A549 (cell line): Measurements from ENCODE around the gene PLD5. TPM values are rescaled to one million over a fixed set of nuclear protein-coding genes. Genes with fewer than 3 reads are reported as not detected.

Experiments used
- ATAC-seq, 2 experiments: fragments of 200-7000 bp in 1 of 2; fragments of >200 bp in 1 of 2; cut with Nextera tagmentation in 1 of 2; cut with Tn5 transposase in 1 of 2; 3 replicates each; pipeline versions ENCODE4 v1.8.0 to v1.9.1; 2018 to 2020; ENCODE audit warnings: mild to moderate bottlenecking in 1 of 2, moderate library complexity in 1 of 2
- CTCF ChIA-PET: fragments of 300-600 bp; sonication (Branson Sonifier 250); formaldehyde crosslinking; extraction: SDS; loops from one replicate; lab custom pipeline; 2021; ENCODE audit warnings: antibody characterized with exemption, inconsistent platforms; lab: Yijun Ruan, JAX
- POLR2A ChIA-PET: fragments of 350-600 bp; formaldehyde crosslinking; extraction: SDS; loops from one replicate; lab custom pipeline; 2021; ENCODE audit warnings: antibody characterized with exemption, inconsistent platforms; lab: Yijun Ruan, JAX
- DNase-seq, 2 experiments: peaks; one replicate each; pipeline versions ENCODE4 v3.0.0 to v3.0.0-alpha.2; 2011 to 2016; ENCODE audit warnings: low read depth in 1 of 2, low spot score in 1 of 2
- FAIRE-seq: peaks from 2 replicates; lab custom pipeline; 2011; peaks lifted over from hg19 to GRCh38; lab: Jason Lieb, UNC
- H3K27ac ChIP-seq, 2 experiments: fragments of >200 bp; sonication (Bioruptor Twin); formaldehyde crosslinking; 3 replicates each; pipeline ENCODE4 v1.5.1; 2016 to 2017
- H3K4me1 ChIP-seq: fragments of >200 bp; sonication (Bioruptor Twin); formaldehyde crosslinking; 3 replicates; pipeline ENCODE4 v1.6.1; 2016
- H3K4me2 ChIP-seq: fragments of >200 bp; sonication (Bioruptor Twin); formaldehyde crosslinking; 3 replicates; pipeline ENCODE4 v1.6.1; 2016
- H3K4me3 ChIP-seq: fragments of >200 bp; sonication (Bioruptor Twin); formaldehyde crosslinking; 3 replicates; pipeline ENCODE4 v1.5.1; 2016
- H3K9me3 ChIP-seq: fragments of >200 bp; sonication (Bioruptor Twin); formaldehyde crosslinking; 3 replicates; pipeline ENCODE4 v1.6.1; 2016
- BCL3 ChIP-seq: fragments of >200 bp; sonication (Bioruptor Twin); formaldehyde crosslinking; IDR thresholded peaks from 3 replicates; pipeline ENCODE4 v1.6.1; 2016
- BHLHE40 ChIP-seq: IDR thresholded peaks from 2 replicates; pipeline ENCODE4 v1.6.1; 2012; ENCODE audit warnings: low read depth, low read length, inconsistent platforms
- CBX8 ChIP-seq: fragments of 200-600 bp; sonication (generic); IDR thresholded peaks from 2 replicates; pipeline ENCODE4 v1.6.1; 2016
- CEBPB ChIP-seq, 2 experiments: fragments of >200 bp in 1 of 2; sonication (Bioruptor Twin) in 1 of 2; formaldehyde crosslinking in 1 of 2; IDR thresholded peaks; 2 replicates each; pipeline ENCODE4 v1.6.1; 2012 to 2016
- CHD4 ChIP-seq: fragments of 200-600 bp; sonication (generic); IDR thresholded peaks from 2 replicates; pipeline ENCODE4 v1.6.1; 2016; ENCODE audit warnings: antibody characterized with exemption, mild to moderate bottlenecking, borderline replicate concordance
- FOSB ChIP-seq: fragments of 250-450 bp; sonication (Bioruptor Pico); IDR thresholded peaks from 2 replicates; pipeline ENCODE4 v1.5.0; 2020; ENCODE audit warnings: mild to moderate bottlenecking, moderate library complexity
- FOXS1 ChIP-seq: fragments of 250-450 bp; sonication (Bioruptor Pico); IDR thresholded peaks from 2 replicates; pipeline ENCODE4 v1.5.0; 2020; ENCODE audit warnings: mild to moderate bottlenecking, moderate library complexity
- HDAC2 ChIP-seq: fragments of 200-600 bp; sonication (generic); IDR thresholded peaks from 2 replicates; pipeline ENCODE4 v1.6.1; 2016
- HMGXB4 ChIP-seq: fragments of 250-450 bp; sonication (Bioruptor Pico); IDR thresholded peaks from 2 replicates; pipeline ENCODE4 v1.5.0; 2021; ENCODE audit warnings: mild to moderate bottlenecking, moderate library complexity, borderline replicate concordance
- HOXB5 ChIP-seq: fragments of 250-450 bp; sonication (Bioruptor Pico); IDR thresholded peaks from 2 replicates; pipeline ENCODE4 v1.5.0; 2020; ENCODE audit warnings: mild to moderate bottlenecking, moderate library complexity
- JUN ChIP-seq, 2 experiments: fragments of >200 bp; sonication (Bioruptor Twin); formaldehyde crosslinking; IDR thresholded peaks; 2 replicates in 1 of 2; 3 replicates in 1 of 2; pipeline ENCODE4 v1.6.1; 2016 to 2017
- KDM5A ChIP-seq: fragments of 200-600 bp; sonication (generic); IDR thresholded peaks from 2 replicates; pipeline ENCODE4 v1.6.1; 2016; ENCODE audit warnings: antibody characterized with exemption, mild to moderate bottlenecking
- MAX ChIP-seq: IDR thresholded peaks from 2 replicates; pipeline ENCODE4 v1.6.1; 2012
- NR3C1 ChIP-seq: fragments of >200 bp; sonication (Bioruptor Twin); formaldehyde crosslinking; IDR thresholded peaks from 3 replicates; pipeline ENCODE4 v1.6.1; 2017
- POLR2A ChIP-seq: IDR thresholded peaks from 2 replicates; pipeline ENCODE4 v1.6.1; 2012; ENCODE audit warnings: mild to moderate bottlenecking, low read length
- RAD21 ChIP-seq, 2 experiments: fragments of >200 bp in 1 of 2; sonication (Bioruptor Twin) in 1 of 2; formaldehyde crosslinking in 1 of 2; IDR thresholded peaks in 1 of 2; conservative IDR thresholded peaks in 1 of 2; 2 replicates in 1 of 2; 3 replicates in 1 of 2; pipeline ENCODE4 v1.6.1; 2012 to 2018; ENCODE audit warnings: inconsistent platforms in 1 of 2
- RARB ChIP-seq: fragments of 250-450 bp; sonication (Bioruptor Pico); IDR thresholded peaks from 2 replicates; pipeline ENCODE4 v1.8.0; 2021; ENCODE audit warnings: mild to moderate bottlenecking, moderate library complexity
- RCOR1 ChIP-seq: fragments of 150-350 bp; IDR thresholded peaks from 2 replicates; pipeline ENCODE4 v1.6.1; 2014; ENCODE audit warnings: antibody characterized with exemption, low read length, low read depth
- SREBF2 ChIP-seq: fragments of 450-650 bp; IDR thresholded peaks from 2 replicates; pipeline ENCODE4 v1.6.1; 2014; ENCODE audit warnings: mild to moderate bottlenecking, moderate library complexity
- TFCP2L1 ChIP-seq: fragments of 250-450 bp; sonication (Bioruptor Pico); IDR thresholded peaks from 2 replicates; pipeline ENCODE4 v1.5.0; 2021; ENCODE audit warnings: mild to moderate bottlenecking
- ZNF302 ChIP-seq: fragments of 250-450 bp; sonication (Bioruptor Pico); IDR thresholded peaks from 2 replicates; pipeline ENCODE4 v1.9.0; 2021; ENCODE audit warnings: inconsistent platforms, mild to moderate bottlenecking, moderate library complexity
- WGBS: methylation state at CpG from one replicate; pipeline ENCODE4 v1.1.6; 2017; ENCODE audit errors: missing lambda C conversion rate; 5-methylcytosine and 5-hydroxymethylcytosine counted together
- polyA plus RNA-seq, 4 experiments: library from polyadenylated mRNA; depleted of rRNA in 3 of 4; stranded (reverse); fragments of >200 nt; fragmentation: RNase III in 1 of 4; extraction: RNeasy Plus Mini Kit Qiagen cat#74134 plus additional on column Dnase treatment in 1 of 4; gene quantifications; 2 replicates in 3 of 4; 3 replicates in 1 of 4; pipeline ENCODE4 v1.2.3, GENCODE V29; 2011 to 2017
- TF ChIP-seq, protein P1 (sequence below): fragments of >200 bp; sonication (Bioruptor Twin); formaldehyde crosslinking; IDR thresholded peaks from 3 replicates; pipeline ENCODE4 v1.5.1; 2016
- TF ChIP-seq, protein P2 (sequence below): fragments of 200-600 bp; sonication (generic); IDR thresholded peaks from 2 replicates; pipeline ENCODE4 v1.6.1; 2016; ENCODE audit warnings: antibody characterized with exemption, mild to moderate bottlenecking, moderate library complexity

Gene PLD5
- polyA plus RNA-seq, 2 of the 4 experiments (the other 2 are of a cell fraction) = 1.5 to 1.7 TPM

DNA sequence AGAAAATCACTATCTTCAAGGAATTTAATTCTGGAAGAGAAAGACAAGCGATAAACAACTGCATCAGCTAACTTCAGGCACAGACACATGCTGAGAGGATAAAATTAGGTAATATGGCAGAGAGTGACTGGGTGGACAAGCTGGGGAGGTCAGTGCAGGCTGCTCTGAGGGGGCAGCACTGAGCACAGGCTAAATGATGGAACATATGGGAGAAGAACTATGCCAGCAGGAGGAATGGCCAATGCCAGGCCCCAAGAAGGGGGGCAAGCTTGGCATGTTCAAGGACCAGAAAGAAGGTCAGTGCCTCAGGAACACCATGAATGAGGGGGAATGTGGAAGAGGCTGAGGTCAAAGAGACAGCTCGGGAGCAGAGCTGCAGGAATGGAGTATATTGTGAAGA lies 334.9 kb downstream of the PLD5 start:
- peak; percentile 20 to 28 for DNase-seq
- Histone ChIP-seq H3K4me3 (no peak overlapping the region), H3K4me2 (no peak overlapping the region), H3K4me1 (no peaks in the 10 kb centered on the region)
- no peak for FAIRE-seq
- 80% methylated on average over 2 of the region's 2 CpGs for WGBS
- 0 out of 5 replicates have a peak, but pooled peaks of 1 of the 2 experiments have one; percentile 10 for TF ChIP-seq RAD21 (conservative IDR thresholded peaks at IDR 0.05 in 1 of 2, IDR thresholded peaks at IDR 0.05 in 1 of 2)
- TF ChIP-seq, protein P1, sequence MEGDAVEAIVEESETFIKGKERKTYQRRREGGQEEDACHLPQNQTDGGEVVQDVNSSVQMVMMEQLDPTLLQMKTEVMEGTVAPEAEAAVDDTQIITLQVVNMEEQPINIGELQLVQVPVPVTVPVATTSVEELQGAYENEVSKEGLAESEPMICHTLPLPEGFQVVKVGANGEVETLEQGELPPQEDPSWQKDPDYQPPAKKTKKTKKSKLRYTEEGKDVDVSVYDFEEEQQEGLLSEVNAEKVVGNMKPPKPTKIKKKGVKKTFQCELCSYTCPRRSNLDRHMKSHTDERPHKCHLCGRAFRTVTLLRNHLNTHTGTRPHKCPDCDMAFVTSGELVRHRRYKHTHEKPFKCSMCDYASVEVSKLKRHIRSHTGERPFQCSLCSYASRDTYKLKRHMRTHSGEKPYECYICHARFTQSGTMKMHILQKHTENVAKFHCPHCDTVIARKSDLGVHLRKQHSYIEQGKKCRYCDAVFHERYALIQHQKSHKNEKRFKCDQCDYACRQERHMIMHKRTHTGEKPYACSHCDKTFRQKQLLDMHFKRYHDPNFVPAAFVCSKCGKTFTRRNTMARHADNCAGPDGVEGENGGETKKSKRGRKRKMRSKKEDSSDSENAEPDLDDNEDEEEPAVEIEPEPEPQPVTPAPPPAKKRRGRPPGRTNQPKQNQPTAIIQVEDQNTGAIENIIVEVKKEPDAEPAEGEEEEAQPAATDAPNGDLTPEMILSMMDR = peak; percentile 25; the same call in 2 of the 3 replicates
- no peak for TF ChIP-seq POLR2A
- TF ChIP-seq, all 56 proteins: peak for 2
- POLR2A ChIA-PET = no interaction called here
- ATAC-seq = peak; percentile 66 to 85; a peak in 5 of 6 replicates
- Histone ChIP-seq H3K27ac (no peak overlapping the region), H3K9me3 (no peaks in the 10 kb centered on the region)
- CTCF ChIA-PET = interaction anchor here (0.9 to 1.2 kb wide), 2 partner anchors 12 to 14 kb away, joined by 3 read pairs; no protein-coding TSS in a partner anchor

DNA sequence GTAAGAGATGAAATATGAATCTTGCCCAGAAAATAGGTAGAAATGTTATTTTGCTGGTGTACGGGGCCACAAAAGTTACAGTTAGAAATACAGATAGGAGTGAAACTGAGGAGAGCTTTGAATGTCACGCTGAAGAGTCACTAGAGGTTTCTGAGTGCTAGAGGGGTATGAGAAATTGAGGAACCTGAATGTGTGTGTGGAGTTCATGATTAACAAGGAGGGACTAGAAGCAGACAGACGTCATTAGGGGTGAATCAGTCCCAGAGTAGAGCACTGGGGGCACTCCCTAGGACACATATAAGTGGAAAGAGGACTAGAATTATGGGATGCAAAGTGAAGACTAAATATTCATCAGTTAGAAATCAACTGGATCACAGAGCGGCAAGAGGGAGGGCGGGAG lies 336.7 kb downstream of the PLD5 start:
- ATAC-seq = no peak
- no peak for TF ChIP-seq BHLHE40
- no peak for TF ChIP-seq RCOR1
- no peak for TF ChIP-seq HOXB5 (CRISPR knock-in tag)
- no peak for TF ChIP-seq CHD4
- no peak for TF ChIP-seq CEBPB (IDR thresholded peaks at IDR 0.05)
- TF ChIP-seq TFCP2L1 = no peak
- TF ChIP-seq ZNF302 (CRISPR knock-in tag) = no peak
- no peak for TF ChIP-seq SREBF2
- TF ChIP-seq BCL3 = no peak
- Histone ChIP-seq H3K9me3 (no peaks in the 10 kb centered on the region), H3K4me1 (no peaks in the 10 kb centered on the region), H3K4me2 (no peak overlapping the region), H3K4me3 (no peak overlapping the region), H3K27ac (no peak overlapping the region)
- ChIA-PET CTCF (no interaction called here), POLR2A (no interaction called here)
- 74% methylated on average over 5 of the region's 5 CpGs for WGBS
- no peak for DNase-seq
- FAIRE-seq = no peak

DNA sequence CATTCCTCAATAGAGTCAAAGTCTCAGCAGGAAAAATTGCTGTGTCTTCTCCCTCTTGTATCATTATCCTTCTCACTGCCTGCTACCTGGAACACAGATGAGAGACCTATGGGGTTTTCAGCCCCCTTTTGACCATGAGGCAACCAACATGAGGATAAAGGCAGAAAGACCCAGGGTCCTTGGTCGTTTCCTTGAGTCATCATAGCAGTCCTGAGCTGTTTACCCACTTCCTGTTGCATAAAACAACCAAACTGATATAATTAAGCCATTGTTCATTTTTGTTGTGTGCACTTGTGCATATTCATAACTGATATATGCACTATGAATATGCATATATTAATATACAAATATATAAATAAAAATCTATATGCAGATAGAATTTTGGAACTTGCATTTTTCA lies 337.3 kb downstream of the PLD5 start:
- POLR2A ChIA-PET = no interaction called here
- no peak for ATAC-seq
- TF ChIP-seq HDAC2 = no peak
- no peak for TF ChIP-seq BHLHE40
- TF ChIP-seq RARB = no peak
- no peak for TF ChIP-seq HMGXB4 (CRISPR knock-in tag)
- TF ChIP-seq, protein P1 = no peak
- no peak for TF ChIP-seq ZNF302 (CRISPR knock-in tag)
- no peak for TF ChIP-seq NR3C1
- TF ChIP-seq FOXS1 (CRISPR knock-in tag) = no peak
- TF ChIP-seq, protein P2, sequence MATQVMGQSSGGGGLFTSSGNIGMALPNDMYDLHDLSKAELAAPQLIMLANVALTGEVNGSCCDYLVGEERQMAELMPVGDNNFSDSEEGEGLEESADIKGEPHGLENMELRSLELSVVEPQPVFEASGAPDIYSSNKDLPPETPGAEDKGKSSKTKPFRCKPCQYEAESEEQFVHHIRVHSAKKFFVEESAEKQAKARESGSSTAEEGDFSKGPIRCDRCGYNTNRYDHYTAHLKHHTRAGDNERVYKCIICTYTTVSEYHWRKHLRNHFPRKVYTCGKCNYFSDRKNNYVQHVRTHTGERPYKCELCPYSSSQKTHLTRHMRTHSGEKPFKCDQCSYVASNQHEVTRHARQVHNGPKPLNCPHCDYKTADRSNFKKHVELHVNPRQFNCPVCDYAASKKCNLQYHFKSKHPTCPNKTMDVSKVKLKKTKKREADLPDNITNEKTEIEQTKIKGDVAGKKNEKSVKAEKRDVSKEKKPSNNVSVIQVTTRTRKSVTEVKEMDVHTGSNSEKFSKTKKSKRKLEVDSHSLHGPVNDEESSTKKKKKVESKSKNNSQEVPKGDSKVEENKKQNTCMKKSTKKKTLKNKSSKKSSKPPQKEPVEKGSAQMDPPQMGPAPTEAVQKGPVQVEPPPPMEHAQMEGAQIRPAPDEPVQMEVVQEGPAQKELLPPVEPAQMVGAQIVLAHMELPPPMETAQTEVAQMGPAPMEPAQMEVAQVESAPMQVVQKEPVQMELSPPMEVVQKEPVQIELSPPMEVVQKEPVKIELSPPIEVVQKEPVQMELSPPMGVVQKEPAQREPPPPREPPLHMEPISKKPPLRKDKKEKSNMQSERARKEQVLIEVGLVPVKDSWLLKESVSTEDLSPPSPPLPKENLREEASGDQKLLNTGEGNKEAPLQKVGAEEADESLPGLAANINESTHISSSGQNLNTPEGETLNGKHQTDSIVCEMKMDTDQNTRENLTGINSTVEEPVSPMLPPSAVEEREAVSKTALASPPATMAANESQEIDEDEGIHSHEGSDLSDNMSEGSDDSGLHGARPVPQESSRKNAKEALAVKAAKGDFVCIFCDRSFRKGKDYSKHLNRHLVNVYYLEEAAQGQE = no peak
- no peak for TF ChIP-seq MAX
- no peak for TF ChIP-seq CBX8
- no peak for TF ChIP-seq KDM5A
- no peak for TF ChIP-seq JUN (IDR thresholded peaks at IDR 0.05)
- no peak for TF ChIP-seq FOSB
- TF ChIP-seq RAD21 (conservative IDR thresholded peaks at IDR 0.05 in 1 of 2, IDR thresholded peaks at IDR 0.05 in 1 of 2) = no peak

More for the DNA sequence above, 337.3 kb downstream of the PLD5 start:
- CTCF ChIA-PET = no interaction called here
- Histone ChIP-seq H3K4me3 (no peak overlapping the region), H3K4me2 (no peak overlapping the region), H3K4me1 (no peaks in the 10 kb centered on the region), H3K27ac (no peak overlapping the region), H3K9me3 (no peaks in the 10 kb centered on the region)
- DNase-seq (no peak), FAIRE-seq (no peak)
- WGBS = 41% methylated on average over 1 of the region's 1 CpG
